DOHH2 (cell line): ENCODE measurements around the gene ADGRB3.

Experiments
- H3F3A ChIP-seq: fragments of 200-600 bp; sonication (generic), shearing (Covaris generic); 2 replicates; pipeline ENCODE4 v1.6.0; 2016; ENCODE audit warnings: antibody characterized with exemption, mild to moderate bottlenecking; ENCODE audit not compliant: control insufficient read depth, insufficient read depth
- H3K27ac ChIP-seq: fragments of 200-600 bp; sonication (generic); 2 replicates; pipeline ENCODE4 v1.5.1; 2014; ENCODE audit warnings: low read depth, mild to moderate bottlenecking, low read length, moderate library complexity
- H3K27me3 ChIP-seq: fragments of 200-600 bp; sonication (generic); 2 replicates; pipeline ENCODE4 v1.6.1; 2014; ENCODE audit warnings: mild to moderate bottlenecking, low read length, mixed read lengths; ENCODE audit not compliant: control insufficient read depth
- H3K36me3 ChIP-seq: fragments of 200-600 bp; sonication (generic); 2 replicates; pipeline ENCODE4 v1.6.1; 2014; ENCODE audit warnings: mild to moderate bottlenecking, low read length, moderate library complexity, mixed read lengths; ENCODE audit not compliant: control insufficient read depth
- H3K4me1 ChIP-seq: fragments of 200-600 bp; sonication (generic); 2 replicates; pipeline ENCODE4 v1.6.1; 2014; ENCODE audit warnings: mild to moderate bottlenecking, low read length, mixed read lengths; ENCODE audit not compliant: control insufficient read depth
- H3K4me2 ChIP-seq: fragments of 200-600 bp; sonication (generic); 2 replicates; pipeline ENCODE4 v1.6.0; 2014; ENCODE audit warnings: mild to moderate bottlenecking, low read length, moderate library complexity
- H3K4me3 ChIP-seq: fragments of 200-600 bp; sonication (generic); 2 replicates; pipeline ENCODE4 v1.5.1; 2014; ENCODE audit warnings: mild to moderate bottlenecking, low read length, mixed read lengths
- H3K79me2 ChIP-seq: fragments of 200-600 bp; sonication (generic); 2 replicates; pipeline ENCODE4 v1.6.1; 2014; ENCODE audit warnings: mild to moderate bottlenecking, low read length, mixed read lengths; ENCODE audit not compliant: control insufficient read depth
- H3K9me2 ChIP-seq: fragments of 200-600 bp; sonication (generic); replicated peaks from 2 replicates; pipeline ENCODE4 v1.6.1; 2014; ENCODE audit warnings: mild to moderate bottlenecking, low read length, mixed read lengths; ENCODE audit not compliant: control insufficient read depth
- H3K9me3 ChIP-seq: fragments of 200-600 bp; sonication (generic); 2 replicates; pipeline ENCODE4 v1.6.1; 2014; ENCODE audit warnings: antibody characterized with exemption, low read length, mixed read lengths; ENCODE audit not compliant: control insufficient read depth, insufficient read depth
- H4K20me1 ChIP-seq: fragments of 200-600 bp; sonication (generic); 2 replicates; pipeline ENCODE4 v1.6.0; 2014; ENCODE audit warnings: low read depth, mild to moderate bottlenecking, antibody characterized with exemption, low read length, moderate library complexity; ENCODE audit not compliant: control insufficient read depth, insufficient read depth
- EZH2phosphoT487 ChIP-seq: fragments of 200-600 bp; sonication (generic); IDR thresholded peaks from 2 replicates; pipeline ENCODE4 v1.6.1; 2017; ENCODE audit warnings: borderline replicate concordance, mild to moderate bottlenecking, antibody characterized with exemption, low read length, moderate library complexity, mixed read lengths

ADGRB3 gene

GRCh38 chr6:69438113-69438512 is 803.0 kb downstream of the ADGRB3 start:
- Histone ChIP-seq H3K4me2 (no peak overlapping the region), H3K9me2 (no peaks in the 10 kb centered on the region), H3K36me3 (no peaks in the 10 kb centered on the region), H3K79me2 (no peaks in the 10 kb centered on the region), H3K9me3 (no peaks in the 10 kb centered on the region), H3K4me3 (no peak overlapping the region), H3K4me1 (no peaks in the 10 kb centered on the region), H3K27me3 (no peaks in the 10 kb centered on the region), H4K20me1 (no peaks in the 10 kb centered on the region), H3K27ac (no peak overlapping the region), H3F3A (no peaks in the 10 kb centered on the region)
- TF ChIP-seq EZH2phosphoT487: no peak
